ENCODE data around the gene FAM98B. TPM values are rescaled to one million over a fixed set of nuclear protein-coding genes. Genes with fewer than 3 reads are reported as not detected.

The FAM98B gene
- 15.4 and 18.8 TPM in 2 replicates for polyA plus RNA-seq (2011; rRNA removed)
- 3.3 and 3.5 TPM in 2 replicates for polyA plus RNA-seq (2012; cell fraction: cytosol; rRNA removed)
- polyA plus RNA-seq (2012; cell fraction: nucleus; rRNA removed) = 0.86 and 1.3 TPM in 2 replicates
- 16.5 to 17.6 TPM (median 16.7 TPM) in 3 replicates for polyA plus RNA-seq (2017; fragmentation: RNase III; extraction: RNeasy Plus Mini Kit Qiagen cat#74134 plus additional on column Dnase treatment)
- 2.7 and 3.5 TPM in 2 replicates for polyA minus RNA-seq (2011; rRNA and poly(A)+ RNA removed)

- ChIA-PET POLR2A (interaction anchor here (1.0 to 1.4 kb wide), 5 partner anchors 14 to 246 kb away, joined by 3 to 5 read pairs (median 3); partner anchors contain the start of genes RASGRP1 and SPRED1), CTCF (interaction anchor here (0.6 to 3.4 kb wide), 7 partner anchors 13 to 594 kb away, joined by 3 to 26 read pairs (median 4); no protein-coding TSS in a partner anchor)
- WGBS (ENCODE audit: missing lambda C conversion rate) = under 1% methylated on average over 24 of the region's 49 CpGs
- Histone ChIP-seq H3K27ac (peak within 1 kb of the TSS; percentile 92 to 98), H3K4me3 (peak within 1 kb of the TSS; percentile 85), H3K4me2 (peak within 1 kb of the TSS; percentile 87), H3K9me3 (no peaks in the 10 kb centered on the region), H3K4me1 (no peaks in the 10 kb centered on the region)
- FAIRE-seq (no peak), ATAC-seq (peak; percentile 98 to 99), DNase-seq (ENCODE audit: low read depth in 1 of 2, low spot score in 1 of 2) (peak; percentile 65 to 88)
- no peak for TF ChIP-seq CTCF (IDR thresholded peaks at IDR 0.05)
- no peak for TF ChIP-seq USF2 (IDR thresholded peaks at IDR 0.05)
- no peak for TF ChIP-seq GATA3 (IDR thresholded peaks at IDR 0.05; ENCODE audit: borderline replicate concordance)
- no peak for TF ChIP-seq ZNF302 (CRISPR knock-in tag; IDR thresholded peaks at IDR 0.05)
- TF ChIP-seq NFE2L2 (conservative IDR thresholded peaks at IDR 0.05; ENCODE audit: low read length) = no peak
- no peak for TF ChIP-seq BHLHE40 (IDR thresholded peaks at IDR 0.05; ENCODE audit: low read depth, low read length)
- no peak for TF ChIP-seq CBX2 (IDR thresholded peaks at IDR 0.05; ENCODE audit: borderline replicate concordance, low read depth)
- TF ChIP-seq ESRRA (IDR thresholded peaks at IDR 0.05; ENCODE audit: borderline replicate concordance, low read length) = no peak
- no peak for TF ChIP-seq HDAC2 (IDR thresholded peaks at IDR 0.05)
- TF ChIP-seq HES2 (IDR thresholded peaks at IDR 0.05) = no peak
- TF ChIP-seq POLR2AphosphoS2 (conservative IDR thresholded peaks at IDR 0.05; ENCODE audit: low read length) = no peak
- TF ChIP-seq RNF2 (IDR thresholded peaks at IDR 0.05; ENCODE audit: borderline replicate concordance, low read depth) = peak; percentile 62; the same call in 1 of the 2 replicates
- TF ChIP-seq HMGXB4 (CRISPR knock-in tag; IDR thresholded peaks at IDR 0.05; ENCODE audit: borderline replicate concordance) = peak; percentile 66; the same call in 1 of the 2 replicates
- 0 out of 3 replicates have a peak, but pooled peaks have one; percentile 18 for TF ChIP-seq BCL3 (IDR thresholded peaks at IDR 0.05)
- TF ChIP-seq HOXA7 (CRISPR knock-in tag; IDR thresholded peaks at IDR 0.05) = no peak
- TF ChIP-seq JUN (IDR thresholded peaks at IDR 0.05) = peak; percentile 38 to 79; a peak in 3 of 5 replicates
- TF ChIP-seq PBX3 (IDR thresholded peaks at IDR 0.05) = peak; percentile 55; the same call in 1 of the 2 replicates
- TF ChIP-seq NPAS2 (CRISPR knock-in tag; IDR thresholded peaks at IDR 0.05; ENCODE audit: borderline replicate concordance) = no peak
- no peak for TF ChIP-seq CEBPB (IDR thresholded peaks at IDR 0.05)
- peak; percentile 80 for TF ChIP-seq E2F6 (IDR thresholded peaks at IDR 0.05; ENCODE audit: borderline replicate concordance, low read depth)
- TF ChIP-seq ZC3H11A (IDR thresholded peaks at IDR 0.05) = no peak
- no peak for TF ChIP-seq JUNB (IDR thresholded peaks at IDR 0.05)
- no peak for TF ChIP-seq ZFP36 (IDR thresholded peaks at IDR 0.05; ENCODE audit: borderline replicate concordance, partially characterized antibody)
- no peak for TF ChIP-seq RAD21 (conservative IDR thresholded peaks at IDR 0.05 in 1 of 2, IDR thresholded peaks at IDR 0.05 in 1 of 2)
- TF ChIP-seq HOXB13 (CRISPR knock-in tag; IDR thresholded peaks at IDR 0.05; ENCODE audit: low read depth) = peak; percentile 21; the same call in 1 of the 2 replicates
- TF ChIP-seq FOXS1 (CRISPR knock-in tag; IDR thresholded peaks at IDR 0.05) = no peak
- TF ChIP-seq RFX5 (IDR thresholded peaks at IDR 0.05) = no peak
- no peak for TF ChIP-seq RARB (CRISPR knock-in tag; IDR thresholded peaks at IDR 0.05)
- TF ChIP-seq EHMT2 (IDR thresholded peaks at IDR 0.05; ENCODE audit: low read depth) = no peak; the same call in 1 of the 2 replicates
- TF ChIP-seq EHF (CRISPR knock-in tag; IDR thresholded peaks at IDR 0.05) = no peak
- no peak for TF ChIP-seq HEYL (CRISPR knock-in tag; IDR thresholded peaks at IDR 0.05)
- peak; percentile 89 for TF ChIP-seq MAX (IDR thresholded peaks at IDR 0.05)
These were observed at the start of gene FAM98B for GRCh38 chr15:38453971-38454695. TSS of gene FAM98B (plus strand) at chr15:38454127. CDS start at chr15:38454162, 35 bp downstream.
